ENCODE measurements around the gene PGM2.
"Not testable (repeated sequence)": the region's sequence is repeated elsewhere in the genome, so short reads cannot be mapped to it uniquely, and the experiment has no call there.

PGM2 gene

GRCh38 chr4:37826295-37827029 lies at the start of gene PGM2:
PGM2 (plus strand) TSS chr4:37826686; CDS start chr4:37826733, 47 bp downstream.
- TF ChIP-seq POLR2A (IDR thresholded peaks at IDR 0.05; ENCODE audit: low read length): peak; percentile 86
- no peak for TF ChIP-seq GATA1 (IDR thresholded peaks at IDR 0.05; ENCODE audit: low read depth, low read length)
- peak; percentile 86 to 89 for DNase-seq

GRCh38 chr4:37779896-37780295 lies 46.6 kb upstream of the PGM2 start:
- no peak for TF ChIP-seq GATA1 (IDR thresholded peaks at IDR 0.05; ENCODE audit: low read depth, low read length)
- no peak for TF ChIP-seq POLR2A (IDR thresholded peaks at IDR 0.05; ENCODE audit: low read length)
- no peak for DNase-seq

DNA sequence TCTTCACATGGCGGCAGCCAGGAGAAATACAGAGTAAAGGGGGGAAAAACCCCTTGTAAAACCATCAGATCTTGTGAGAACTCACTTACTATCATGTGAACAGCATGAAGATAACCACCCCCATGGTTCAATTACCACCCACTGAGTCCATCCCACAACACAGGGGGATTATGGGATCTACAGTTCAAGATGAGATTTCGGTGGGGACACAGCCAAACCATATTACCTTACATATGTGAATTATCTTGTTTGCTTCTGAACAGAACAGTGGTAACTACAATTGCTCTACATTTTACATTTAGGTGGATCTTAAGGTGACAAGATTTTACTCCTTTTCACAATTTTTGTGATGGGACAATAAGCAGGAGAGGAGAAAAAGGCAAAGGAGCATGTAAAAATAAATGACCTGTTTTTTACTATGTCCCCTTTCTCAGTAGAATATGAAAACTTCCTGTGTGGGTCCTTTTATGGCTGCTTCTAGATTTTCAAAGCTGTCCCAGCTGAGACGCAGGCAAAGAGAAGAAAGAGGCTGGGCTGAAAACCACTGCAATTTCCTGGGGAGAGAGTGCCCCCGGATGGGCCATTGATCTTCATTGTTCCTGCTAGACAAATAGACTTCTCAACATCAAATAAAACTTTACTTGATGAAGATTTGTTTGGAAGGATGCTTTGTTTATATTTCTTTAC lies 45.9 kb upstream of the PGM2 start:
- no peak for DNase-seq
- no peak for TF ChIP-seq GATA1 (IDR thresholded peaks at IDR 0.05; ENCODE audit: low read depth, low read length)
- TF ChIP-seq POLR2A (IDR thresholded peaks at IDR 0.05; ENCODE audit: low read length): no peak

- TF ChIP-seq POLR2A (IDR thresholded peaks at IDR 0.05; ENCODE audit: low read length) (no peak), GATA1 (IDR thresholded peaks at IDR 0.05; ENCODE audit: low read depth, low read length) (no peak)
- no peak for DNase-seq
Measured at GRCh38 chr4:37781131-37781455, 45.4 kb upstream of the PGM2 start.

GRCh38 chr4:37786267-37786666 lies 40.2 kb upstream of the PGM2 start:
- not testable (repeated sequence) for DNase-seq

- not testable (repeated sequence) for DNase-seq
Measured at GRCh38 chr4:37787883-37788460, 38.5 kb upstream of the PGM2 start.

DNA sequence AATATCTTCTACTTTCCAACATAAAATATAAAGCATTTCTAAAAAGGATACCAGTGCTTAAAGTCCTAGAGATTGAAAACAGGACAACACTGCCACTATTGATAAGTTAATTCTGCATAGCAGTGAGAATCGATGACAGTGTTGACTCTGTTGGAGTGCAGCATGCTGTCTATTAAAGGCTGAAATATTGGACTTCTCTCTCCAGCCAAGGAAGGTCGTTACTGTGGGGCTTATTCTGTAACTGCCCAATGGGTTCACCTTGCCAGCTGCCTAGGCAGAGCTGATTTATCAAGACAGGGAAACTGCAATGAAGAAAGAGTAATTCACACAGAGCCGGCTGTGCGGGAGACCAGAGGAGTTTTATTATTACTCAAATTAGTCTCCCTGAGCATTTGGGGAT lies 37.7 kb upstream of the PGM2 start:
- TF ChIP-seq GATA1 (IDR thresholded peaks at IDR 0.05; ENCODE audit: low read depth, low read length) (no peak), POLR2A (IDR thresholded peaks at IDR 0.05; ENCODE audit: low read length) (no peak)
- DNase-seq: no peak

DNA sequence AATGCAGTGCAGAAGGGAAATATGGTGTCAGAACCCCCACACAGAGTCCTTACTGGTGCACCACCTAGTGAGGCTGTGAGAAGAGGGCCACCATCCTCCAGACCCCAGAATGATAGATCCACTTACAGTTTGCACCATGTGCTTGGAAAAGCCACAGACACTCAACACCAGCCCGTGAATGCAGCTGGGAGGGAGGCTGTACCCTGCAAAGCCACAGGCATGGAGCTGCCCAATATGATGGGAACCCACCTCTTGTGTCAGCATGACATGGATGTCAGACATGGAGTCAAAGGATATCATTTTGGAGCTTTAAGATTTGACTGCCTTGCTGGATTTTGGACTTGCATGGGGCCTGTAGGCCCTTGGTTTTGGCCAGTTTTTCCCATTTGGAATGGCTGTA lies 34.2 kb upstream of the PGM2 start:
- no peak for DNase-seq
- TF ChIP-seq GATA1 (IDR thresholded peaks at IDR 0.05; ENCODE audit: low read depth, low read length): no peak
- no peak for TF ChIP-seq POLR2A (IDR thresholded peaks at IDR 0.05; ENCODE audit: low read length)

GRCh38 chr4:37793562-37793961 lies 32.9 kb upstream of the PGM2 start:
- TF ChIP-seq GATA1 (IDR thresholded peaks at IDR 0.05; ENCODE audit: low read depth, low read length) (no peak), POLR2A (IDR thresholded peaks at IDR 0.05; ENCODE audit: low read length) (no peak)
- DNase-seq: peak; percentile 11 to 15

- no peak for TF ChIP-seq POLR2A (IDR thresholded peaks at IDR 0.05; ENCODE audit: low read length)
- TF ChIP-seq GATA1 (IDR thresholded peaks at IDR 0.05; ENCODE audit: low read depth, low read length): no peak
- DNase-seq: no peak
Measured at GRCh38 chr4:37794056-37794455, 32.4 kb upstream of the PGM2 start.

- peak; percentile 2 to 15 for DNase-seq
- TF ChIP-seq GATA1 (IDR thresholded peaks at IDR 0.05; ENCODE audit: low read depth, low read length) (no peak), POLR2A (IDR thresholded peaks at IDR 0.05; ENCODE audit: low read length) (peak; percentile 27)
Measured at GRCh38 chr4:37795581-37796195, 30.8 kb upstream of the PGM2 start.

- no peak for DNase-seq
- no peak for TF ChIP-seq GATA1 (IDR thresholded peaks at IDR 0.05; ENCODE audit: low read depth, low read length)
- no peak for TF ChIP-seq POLR2A (IDR thresholded peaks at IDR 0.05; ENCODE audit: low read length)
Measured at GRCh38 chr4:37797374-37797773, 29.1 kb upstream of the PGM2 start.

DNA sequence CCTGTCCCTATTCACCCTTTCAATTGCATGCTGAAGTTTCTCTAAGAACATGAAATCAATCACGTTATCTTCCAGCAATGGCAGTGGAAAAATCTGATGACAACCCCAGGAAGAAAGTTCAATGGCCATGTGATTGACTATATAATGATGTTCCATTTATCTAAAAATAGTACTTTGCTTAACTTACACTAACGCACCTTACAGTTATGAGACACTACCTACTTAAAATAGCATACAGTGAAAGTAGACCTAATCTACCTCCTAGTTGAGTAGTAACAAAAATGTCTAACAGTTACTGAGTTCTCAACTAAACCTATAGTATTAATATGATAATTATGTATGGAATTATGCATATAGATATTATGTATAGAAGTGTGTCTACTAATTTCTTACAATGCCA lies 28.6 kb upstream of the PGM2 start:
- TF ChIP-seq GATA1 (IDR thresholded peaks at IDR 0.05; ENCODE audit: low read depth, low read length) (no peak), POLR2A (IDR thresholded peaks at IDR 0.05; ENCODE audit: low read length) (no peak)
- DNase-seq: no peak

DNA sequence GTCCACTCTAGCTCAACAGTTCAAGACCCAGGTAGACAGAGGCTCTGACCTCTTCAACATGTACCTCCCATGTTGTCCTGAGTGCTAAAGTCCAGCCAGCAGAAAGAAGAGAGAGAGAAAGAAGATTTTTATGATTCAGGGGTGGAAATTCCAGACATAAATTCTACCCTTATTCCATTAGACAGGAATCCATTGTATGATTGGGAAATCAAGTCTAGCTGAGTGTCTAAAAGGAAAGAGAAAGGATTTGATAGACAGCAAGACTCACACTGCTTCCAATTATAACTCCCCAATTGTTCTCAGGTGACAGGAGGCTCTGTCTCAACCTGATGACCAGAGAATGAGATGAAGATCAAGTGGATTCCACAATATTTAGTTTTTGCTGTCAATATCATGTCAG lies 27.9 kb upstream of the PGM2 start:
- TF ChIP-seq POLR2A (IDR thresholded peaks at IDR 0.05; ENCODE audit: low read length) (no peak), GATA1 (IDR thresholded peaks at IDR 0.05; ENCODE audit: low read depth, low read length) (no peak)
- DNase-seq: no peak

Data from erythroblast (primary cell).